DND-41 (cell line): ENCODE data around the gene EEF2K.

Experiments used
- CTCF ChIP-seq: IDR thresholded peaks from 2 replicates; pipeline ENCODE4 v1.5.1; 2012; ENCODE audit warnings: borderline replicate concordance, low read length, moderate library complexity, mild to moderate bottlenecking; ENCODE audit not compliant: poor library complexity, severe bottlenecking; ENCODE audit errors: extremely low read depth
- EZH2 ChIP-seq: IDR thresholded peaks from 3 replicates; pipeline ENCODE4 v1.6.1; 2012; ENCODE audit warnings: borderline replicate concordance, low read depth, mild to moderate bottlenecking, moderate library complexity, low read length, inconsistent platforms; ENCODE audit not compliant: severe bottlenecking

DNA sequence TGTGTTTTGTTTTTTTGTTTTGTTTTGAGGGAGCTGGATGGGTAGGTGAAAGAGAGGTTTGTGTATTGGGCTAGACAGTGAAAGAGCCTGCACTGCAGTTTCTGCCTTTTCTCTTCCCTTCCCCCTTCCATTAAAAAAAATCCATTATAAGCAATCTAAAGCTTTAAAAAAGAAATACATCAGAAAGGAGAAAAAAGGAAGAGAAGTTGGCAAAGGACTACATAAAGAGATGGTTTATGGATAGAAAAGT, 10.7 kb upstream of the EEF2K start:
- TF ChIP-seq CTCF (no peak), EZH2 (no peak)
